OCI-LY7 (cell line): ENCODE results near the gene AKT3. TPM values are rescaled to one million over a fixed set of nuclear protein-coding genes. Genes with fewer than 3 reads are reported as not detected.

Source experiments
- BruUV-seq: library from RNA; stranded (reverse); fragments of 400-500 nt; replicated peaks from 2 replicates; lab custom pipeline; 2021; lab: Mats Ljungman, UMichigan
- CTCF ChIA-PET: fragments of 300-600 bp; sonication (Branson Sonifier 250); formaldehyde crosslinking; loops from one replicate; lab custom pipeline; 2022; ENCODE audit warnings: antibody characterized with exemption; ENCODE audit not compliant: unreplicated experiment; lab: Charles Lee
- POLR2A ChIA-PET: fragments of 300-600 bp; sonication (Branson Sonifier 250); formaldehyde crosslinking; loops from one replicate; lab custom pipeline; 2022; ENCODE audit warnings: antibody characterized with exemption; lab: Charles Lee
- DNase-seq: peaks from one replicate; pipeline ENCODE4 v3.0.0-alpha.2; 2015; ENCODE audit warnings: low spot score
- H2AFZ ChIP-seq: fragments of 200-600 bp; sonication (generic), shearing (Covaris generic); 2 replicates; pipeline ENCODE4 v1.6.1; 2014; ENCODE audit warnings: mild to moderate bottlenecking, antibody characterized with exemption, low read length, moderate library complexity
- H3K27ac ChIP-seq: fragments of 200-600 bp; sonication (generic); 2 replicates; pipeline ENCODE4 v1.5.1; 2014; ENCODE audit warnings: mixed run types, low read depth, mild to moderate bottlenecking, moderate library complexity, low read length, inconsistent platforms; ENCODE audit not compliant: poor library complexity, severe bottlenecking
- H3K36me3 ChIP-seq: fragments of 200-600 bp; sonication (generic); 2 replicates; pipeline ENCODE4 v1.6.1; 2014; ENCODE audit warnings: mild to moderate bottlenecking, antibody characterized with exemption, low read length, moderate library complexity, mixed read lengths; ENCODE audit not compliant: insufficient read depth
- H3K4me1 ChIP-seq: fragments of 200-600 bp; sonication (generic); 2 replicates; pipeline ENCODE4 v1.5.1; 2014; ENCODE audit warnings: mild to moderate bottlenecking, low read length; ENCODE audit not compliant: insufficient read depth, poor library complexity, severe bottlenecking
- H3K4me2 ChIP-seq: fragments of 200-600 bp; sonication (generic); 2 replicates; pipeline ENCODE4 v1.6.1; 2014; ENCODE audit warnings: mild to moderate bottlenecking, low read length
- H3K4me3 ChIP-seq: fragments of 200-600 bp; sonication (generic); 2 replicates; pipeline ENCODE4 v1.5.1; 2014; ENCODE audit warnings: mild to moderate bottlenecking, low read depth, low read length; ENCODE audit not compliant: poor library complexity, severe bottlenecking
- H3K79me2 ChIP-seq: fragments of 200-600 bp; sonication (generic); 2 replicates; pipeline ENCODE4 v1.6.1; 2016; ENCODE audit warnings: low read depth, mild to moderate bottlenecking, low read length, moderate library complexity, mixed read lengths; ENCODE audit not compliant: insufficient read depth
- H3K9me2 ChIP-seq: fragments of 200-600 bp; sonication (generic); 2 replicates; pipeline ENCODE4 v1.6.1; 2016; ENCODE audit warnings: mild to moderate bottlenecking, low read length, mixed read lengths; ENCODE audit not compliant: insufficient read depth
- H3K9me3 ChIP-seq: fragments of 200-600 bp; sonication (generic); 2 replicates; pipeline ENCODE4 v1.6.1; 2014; ENCODE audit warnings: mild to moderate bottlenecking, mixed run types, low read length, mixed read lengths
- H4K20me1 ChIP-seq: fragments of 200-600 bp; sonication (generic); 2 replicates; pipeline ENCODE4 v1.6.1; 2014; ENCODE audit warnings: mild to moderate bottlenecking, antibody characterized with exemption, low read length, moderate library complexity, mixed read lengths; ENCODE audit not compliant: insufficient read depth
- EZH2phosphoT487 ChIP-seq: fragments of 200-600 bp; sonication (generic); IDR thresholded peaks from 2 replicates; pipeline ENCODE4 v1.6.1; 2018; ENCODE audit warnings: low read depth, borderline replicate concordance, mild to moderate bottlenecking, mixed run types, antibody characterized with exemption, low read length, moderate library complexity, mixed read lengths
- intact Hi-C: fragments of 100-400 bp; cut with micrococcal nuclease; formaldehyde crosslinking; loops from one replicate; pipeline ENCODE4 v1.10.0; 2022; ENCODE audit not compliant: unreplicated experiment
- total RNA-seq, 2 experiments: library from RNA; depleted of rRNA in 1 of 2; stranded (reverse); fragments of >200 nt in 1 of 2; shearing (Covaris generic) in 1 of 2; gene quantifications; 2 replicates each; pipeline ENCODE4 v1.2.3, GENCODE V29; 2014 to 2022
- TF ChIP-seq, protein P1 (sequence below): fragments of 200-600 bp; sonication (generic); conservative IDR thresholded peaks from 2 replicates; pipeline ENCODE4 v1.5.1; 2014; ENCODE audit warnings: mild to moderate bottlenecking, antibody characterized with exemption, low read length, moderate library complexity, mixed read lengths

AKT3 gene
- total RNA-seq, 2 experiments from 2014 or later: 0.29 TPM; not detected in 1

DNA sequence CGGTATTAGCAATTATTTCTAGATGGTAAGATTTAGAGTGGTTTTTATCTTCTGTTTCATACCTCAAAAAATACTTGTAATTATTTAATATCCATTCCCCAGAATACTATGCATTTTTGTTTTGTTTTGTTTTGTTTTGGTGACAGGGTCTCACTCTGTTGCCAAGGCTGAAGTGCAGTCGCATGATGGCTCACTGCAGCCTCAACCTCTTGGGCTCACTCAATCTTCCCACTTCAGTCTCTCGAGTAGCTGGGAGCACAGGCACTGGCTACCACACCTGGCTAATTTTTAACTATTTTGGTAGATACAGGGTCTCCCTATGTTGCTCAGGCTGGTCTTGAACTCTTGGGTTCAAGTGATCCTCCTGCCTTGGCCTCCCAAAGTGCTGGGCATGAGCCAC, 252.7 kb downstream of the AKT3 start:
- no peaks in the 10 kb centered on the region for H3K9me3 ChIP-seq
- no peak overlapping the region for H3K27ac ChIP-seq
- POLR2A ChIA-PET: no interaction called here
- TF ChIP-seq, protein P1, sequence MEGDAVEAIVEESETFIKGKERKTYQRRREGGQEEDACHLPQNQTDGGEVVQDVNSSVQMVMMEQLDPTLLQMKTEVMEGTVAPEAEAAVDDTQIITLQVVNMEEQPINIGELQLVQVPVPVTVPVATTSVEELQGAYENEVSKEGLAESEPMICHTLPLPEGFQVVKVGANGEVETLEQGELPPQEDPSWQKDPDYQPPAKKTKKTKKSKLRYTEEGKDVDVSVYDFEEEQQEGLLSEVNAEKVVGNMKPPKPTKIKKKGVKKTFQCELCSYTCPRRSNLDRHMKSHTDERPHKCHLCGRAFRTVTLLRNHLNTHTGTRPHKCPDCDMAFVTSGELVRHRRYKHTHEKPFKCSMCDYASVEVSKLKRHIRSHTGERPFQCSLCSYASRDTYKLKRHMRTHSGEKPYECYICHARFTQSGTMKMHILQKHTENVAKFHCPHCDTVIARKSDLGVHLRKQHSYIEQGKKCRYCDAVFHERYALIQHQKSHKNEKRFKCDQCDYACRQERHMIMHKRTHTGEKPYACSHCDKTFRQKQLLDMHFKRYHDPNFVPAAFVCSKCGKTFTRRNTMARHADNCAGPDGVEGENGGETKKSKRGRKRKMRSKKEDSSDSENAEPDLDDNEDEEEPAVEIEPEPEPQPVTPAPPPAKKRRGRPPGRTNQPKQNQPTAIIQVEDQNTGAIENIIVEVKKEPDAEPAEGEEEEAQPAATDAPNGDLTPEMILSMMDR: no peak
- no peak for TF ChIP-seq EZH2phosphoT487
- H3K9me2 ChIP-seq: no peaks in the 10 kb centered on the region
- no peaks in the 10 kb centered on the region for H3K4me1 ChIP-seq
- BruUV-seq: no TSS peak
- no peaks in the 10 kb centered on the region for H3K36me3 ChIP-seq
- DNase-seq: no peak
- H3K79me2 ChIP-seq: no peaks in the 10 kb centered on the region
- H4K20me1 ChIP-seq: no peaks in the 10 kb centered on the region
- H2AFZ ChIP-seq: no peak overlapping the region
- CTCF ChIA-PET: no interaction called here
- no peak overlapping the region for H3K4me3 ChIP-seq
- intact Hi-C loops: no loop called here
- no peak overlapping the region for H3K4me2 ChIP-seq

DNA sequence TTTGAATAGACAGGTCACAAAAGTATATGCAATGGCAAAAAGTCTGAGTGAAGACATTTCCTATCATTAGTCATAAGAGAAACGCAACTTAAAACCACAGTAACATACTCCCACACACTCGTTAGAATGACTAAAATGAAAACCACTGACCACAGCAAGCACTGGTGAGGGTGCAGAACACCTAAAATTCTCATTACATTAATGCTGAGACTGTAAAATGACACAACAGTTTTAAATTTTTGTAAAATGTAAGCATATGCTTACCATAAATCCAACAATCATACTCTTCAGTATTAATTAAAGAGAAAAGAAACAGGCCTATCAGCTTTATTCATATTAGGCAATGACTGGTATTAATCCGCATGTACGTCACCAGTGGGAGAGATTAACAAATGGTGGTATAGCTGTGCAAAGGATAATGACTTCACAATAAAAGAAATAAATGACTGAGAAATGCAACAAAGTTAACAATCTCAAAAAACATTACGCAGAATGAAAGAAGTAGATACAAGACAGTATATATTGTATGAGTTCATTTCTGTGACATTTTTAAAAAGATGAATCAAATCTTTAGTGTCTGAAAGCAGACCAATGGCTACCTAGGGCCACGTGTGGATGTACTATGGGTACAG, 253.5 kb downstream of the AKT3 start:
- no peak overlapping the region for H2AFZ ChIP-seq
- no peak overlapping the region for H3K4me3 ChIP-seq
- no peaks in the 10 kb centered on the region for H3K79me2 ChIP-seq
- H3K4me2 ChIP-seq: no peak overlapping the region
- CTCF ChIA-PET: no interaction called here
- intact Hi-C loops: no loop called here
- H3K9me3 ChIP-seq: no peaks in the 10 kb centered on the region
- no peaks in the 10 kb centered on the region for H4K20me1 ChIP-seq
- H3K36me3 ChIP-seq: no peaks in the 10 kb centered on the region
- no peaks in the 10 kb centered on the region for H3K4me1 ChIP-seq
- no TSS peak for BruUV-seq
- DNase-seq: no peak
- no peaks in the 10 kb centered on the region for H3K9me2 ChIP-seq
- no peak overlapping the region for H3K27ac ChIP-seq
- POLR2A ChIA-PET: no interaction called here
- TF ChIP-seq, protein P1: no peak
- TF ChIP-seq EZH2phosphoT487: no peak

DNA sequence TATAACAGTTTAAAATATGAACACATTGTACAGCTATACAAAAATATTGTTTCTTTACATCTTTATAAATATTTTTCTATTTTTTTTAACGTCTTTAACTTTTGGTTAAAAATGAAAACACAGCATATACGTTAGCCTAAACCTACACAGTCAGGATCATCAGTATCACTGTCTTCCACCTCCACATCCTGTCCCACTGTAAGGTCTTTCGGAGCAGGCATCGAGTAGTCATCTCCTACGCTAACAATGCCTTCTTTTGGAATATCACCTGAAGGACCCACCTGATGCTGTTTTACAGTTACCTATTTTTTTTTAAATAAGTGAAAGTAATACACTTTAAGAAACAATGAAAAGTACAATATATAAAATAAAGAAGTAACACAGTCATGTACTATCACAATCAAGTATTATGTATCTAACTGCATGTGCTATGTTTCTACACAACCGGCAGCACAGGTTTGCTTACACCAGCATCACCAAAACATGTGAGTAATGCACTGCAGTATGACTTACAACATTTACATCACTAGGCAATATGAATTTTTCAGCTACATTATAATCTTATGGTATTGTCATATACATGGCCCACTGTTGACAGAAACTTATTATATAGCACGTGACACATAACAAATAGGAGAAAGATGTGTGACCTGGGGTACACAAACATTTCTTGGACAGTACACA, 254.4 kb downstream of the AKT3 start:
- POLR2A ChIA-PET: no interaction called here

More for the DNA sequence above, 254.4 kb downstream of the AKT3 start:
- TF ChIP-seq EZH2phosphoT487: no peak
- TF ChIP-seq, protein P1: no peak
- CTCF ChIA-PET: no interaction called here
- H3K79me2 ChIP-seq: no peaks in the 10 kb centered on the region
- H3K27ac ChIP-seq: no peak overlapping the region
- no peak overlapping the region for H3K4me3 ChIP-seq
- intact Hi-C loops: no loop called here
- no peaks in the 10 kb centered on the region for H3K36me3 ChIP-seq
- no peaks in the 10 kb centered on the region for H3K9me2 ChIP-seq
- no peaks in the 10 kb centered on the region for H3K9me3 ChIP-seq
- no peak overlapping the region for H2AFZ ChIP-seq
- no peak overlapping the region for H3K4me2 ChIP-seq
- no peaks in the 10 kb centered on the region for H3K4me1 ChIP-seq
- no peak for DNase-seq
- BruUV-seq: no TSS peak
- H4K20me1 ChIP-seq: no peaks in the 10 kb centered on the region
